ENCODE data around the gene REPS2.

REPS2 gene

DNA sequence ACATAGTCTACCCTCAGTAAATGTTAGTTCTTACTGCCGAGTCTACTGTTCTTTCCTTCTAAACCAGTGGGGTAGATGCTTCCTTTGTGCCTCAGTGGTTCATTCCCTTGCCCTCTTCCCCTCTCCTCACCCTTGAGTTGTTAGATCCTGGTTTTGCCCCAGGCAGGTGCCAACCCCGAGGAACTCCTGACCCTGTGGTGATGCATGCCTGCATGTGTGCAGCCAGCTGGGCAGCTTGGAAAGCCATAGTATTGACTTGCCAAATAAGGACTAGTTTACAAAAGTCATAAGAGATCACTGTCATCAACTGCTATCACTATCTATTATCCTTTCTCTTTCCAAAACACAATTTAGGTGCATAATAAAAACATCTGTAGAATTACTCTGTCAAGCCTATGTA lies 50.9 kb downstream of the REPS2 start:
- no peaks in the 10 kb centered on the region for H3K27me3 ChIP-seq (ENCODE audit: low read depth)
- no peaks in the 10 kb centered on the region for H3K36me3 ChIP-seq (replicated peaks)
- in situ Hi-C loops (cut with MboI; ENCODE audit: low sequenced_read_pairs) = no loop called here
- no peak for DNase-seq (ENCODE audit: low spot score in 2 of 2)
- H3K4me1 ChIP-seq = no peaks in the 10 kb centered on the region
- H3K9me3 ChIP-seq = no peaks in the 10 kb centered on the region
- H3K4me3 ChIP-seq = no peak overlapping the region

DNA sequence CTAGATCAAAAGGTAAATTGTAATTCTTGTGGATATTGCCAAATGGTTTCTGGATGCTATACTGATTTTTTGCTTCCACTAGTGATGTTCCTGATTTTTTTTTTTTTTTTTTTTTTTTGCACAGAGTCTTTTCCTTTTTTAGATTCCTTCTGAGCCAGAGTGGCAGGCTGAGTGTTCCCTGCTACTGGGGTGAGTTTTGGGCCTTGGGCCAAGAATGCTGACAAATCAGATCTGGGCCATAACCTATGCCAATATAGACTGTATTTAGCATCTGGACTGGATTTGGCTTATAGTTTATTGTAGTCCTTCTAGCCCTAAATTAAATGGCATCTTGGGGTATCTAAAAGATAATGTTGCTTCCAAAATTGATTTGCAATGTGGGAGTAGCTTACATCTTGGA lies 52.8 kb downstream of the REPS2 start:
- H3K27me3 ChIP-seq (ENCODE audit: low read depth) = no peaks in the 10 kb centered on the region

DNA sequence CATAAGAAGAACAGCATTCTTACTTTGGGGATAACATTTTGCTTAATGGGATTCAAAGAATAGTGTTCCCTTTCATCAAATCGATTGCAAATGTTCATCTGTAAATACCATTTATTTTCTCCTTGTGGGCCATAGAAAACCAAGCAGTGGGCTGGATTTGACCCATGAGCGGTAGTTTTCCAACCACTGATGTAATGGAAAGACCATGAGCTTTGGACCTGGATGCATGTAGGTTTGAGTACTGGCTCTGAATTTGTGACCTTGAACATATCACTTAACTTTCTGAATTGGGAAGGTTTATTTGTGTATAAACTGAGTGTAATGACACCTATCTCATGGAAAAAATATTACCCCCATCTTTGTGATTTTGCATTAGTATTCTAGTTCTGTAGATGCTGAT lies 54.3 kb downstream of the REPS2 start:
- no peaks in the 10 kb centered on the region for H3K9me3 ChIP-seq
- H3K4me3 ChIP-seq = no peak overlapping the region
- H3K27me3 ChIP-seq (ENCODE audit: low read depth) = no peaks in the 10 kb centered on the region
- H3K36me3 ChIP-seq (replicated peaks) = no peaks in the 10 kb centered on the region
- no peaks in the 10 kb centered on the region for H3K4me1 ChIP-seq
- in situ Hi-C loops (cut with MboI; ENCODE audit: low sequenced_read_pairs) = no loop called here
- no peak for DNase-seq (ENCODE audit: low spot score in 2 of 2)

More for the DNA sequence above, 52.8 kb downstream of the REPS2 start:
- Histone ChIP-seq H3K9me3 (no peaks in the 10 kb centered on the region), H3K4me1 (no peaks in the 10 kb centered on the region), H3K4me3 (no peak overlapping the region), H3K36me3 (replicated peaks) (no peaks in the 10 kb centered on the region)
- no peak for DNase-seq (ENCODE audit: low spot score in 2 of 2)
- in situ Hi-C loops (cut with MboI; ENCODE audit: low sequenced_read_pairs) = no loop called here

DNA sequence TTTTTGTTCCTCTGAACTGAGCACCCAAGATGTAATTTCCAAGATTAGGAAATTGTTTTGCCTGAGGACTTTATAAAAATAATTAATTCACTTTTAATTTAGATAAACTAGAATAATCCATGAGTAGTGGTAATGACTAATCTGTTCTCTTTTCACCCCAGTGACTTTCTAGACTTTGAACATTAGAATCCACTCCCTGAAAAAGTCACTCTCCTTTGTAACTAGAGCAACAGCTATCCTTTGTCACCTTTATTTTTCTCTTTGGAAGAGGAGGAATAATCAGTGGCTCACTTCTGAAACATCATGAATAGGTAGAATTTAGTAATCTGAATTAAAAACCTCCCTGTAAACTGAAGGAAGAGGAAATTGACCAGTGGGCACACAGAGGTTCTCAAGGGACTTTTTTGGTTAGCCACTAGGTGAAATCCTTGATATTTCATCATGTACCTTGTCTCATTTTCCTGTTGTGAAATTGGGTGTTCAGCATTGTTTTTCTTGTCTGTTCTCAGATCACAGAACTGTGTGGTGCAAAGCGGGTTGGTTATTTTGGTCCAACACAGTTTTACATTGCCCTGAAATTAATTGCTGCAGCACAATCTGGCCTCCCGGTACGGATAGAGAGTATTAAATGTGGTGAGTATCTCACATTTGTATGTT lies 59.4 kb downstream of the REPS2 start:
- Histone ChIP-seq H3K4me3 (no peak overlapping the region), H3K9me3 (no peaks in the 10 kb centered on the region), H3K36me3 (replicated peaks) (no peaks in the 10 kb centered on the region), H3K4me1 (no peaks in the 10 kb centered on the region), H3K27me3 (ENCODE audit: low read depth) (no peaks in the 10 kb centered on the region)
- DNase-seq (ENCODE audit: low spot score in 2 of 2) = no peak
- in situ Hi-C loops (cut with MboI; ENCODE audit: low sequenced_read_pairs) = no loop called here

DNA sequence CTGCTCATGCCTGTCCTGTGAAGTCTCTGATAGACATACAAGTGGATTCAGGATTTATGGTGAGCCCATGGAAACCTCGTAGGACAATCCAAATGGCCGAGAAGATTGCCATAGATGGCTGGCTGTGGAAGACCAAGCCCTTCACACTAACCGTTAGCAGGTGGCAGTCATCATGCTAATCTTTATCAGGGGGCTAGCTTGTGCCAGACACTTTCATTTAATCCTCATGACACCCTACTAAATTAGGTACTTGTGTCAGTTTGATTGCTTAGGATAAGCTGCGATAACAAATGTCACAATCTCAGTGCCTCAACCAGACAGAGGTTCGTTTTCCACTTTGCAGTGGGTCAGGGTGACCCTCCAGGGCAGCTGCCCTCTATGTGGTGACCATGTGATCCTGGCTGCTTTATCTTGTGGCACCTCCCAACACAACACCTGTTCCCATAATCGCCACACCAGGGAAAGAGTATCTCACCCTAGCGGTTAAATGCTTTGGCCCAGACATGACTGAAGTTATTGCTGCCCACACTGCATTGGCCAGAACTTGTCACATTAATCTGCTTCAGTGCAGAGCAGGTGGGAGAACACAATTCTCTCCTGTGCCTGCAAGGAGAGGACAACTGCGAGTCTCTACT lies 60.8 kb downstream of the REPS2 start:
- no peaks in the 10 kb centered on the region for H3K36me3 ChIP-seq (replicated peaks)
- H3K4me3 ChIP-seq = no peak overlapping the region
- no peaks in the 10 kb centered on the region for H3K4me1 ChIP-seq
- DNase-seq (ENCODE audit: low spot score in 2 of 2) = peak; percentile 19 to 56
- in situ Hi-C loops (cut with MboI; ENCODE audit: low sequenced_read_pairs) = no loop called here
- H3K9me3 ChIP-seq = no peaks in the 10 kb centered on the region
- no peaks in the 10 kb centered on the region for H3K27me3 ChIP-seq (ENCODE audit: low read depth)

DNA sequence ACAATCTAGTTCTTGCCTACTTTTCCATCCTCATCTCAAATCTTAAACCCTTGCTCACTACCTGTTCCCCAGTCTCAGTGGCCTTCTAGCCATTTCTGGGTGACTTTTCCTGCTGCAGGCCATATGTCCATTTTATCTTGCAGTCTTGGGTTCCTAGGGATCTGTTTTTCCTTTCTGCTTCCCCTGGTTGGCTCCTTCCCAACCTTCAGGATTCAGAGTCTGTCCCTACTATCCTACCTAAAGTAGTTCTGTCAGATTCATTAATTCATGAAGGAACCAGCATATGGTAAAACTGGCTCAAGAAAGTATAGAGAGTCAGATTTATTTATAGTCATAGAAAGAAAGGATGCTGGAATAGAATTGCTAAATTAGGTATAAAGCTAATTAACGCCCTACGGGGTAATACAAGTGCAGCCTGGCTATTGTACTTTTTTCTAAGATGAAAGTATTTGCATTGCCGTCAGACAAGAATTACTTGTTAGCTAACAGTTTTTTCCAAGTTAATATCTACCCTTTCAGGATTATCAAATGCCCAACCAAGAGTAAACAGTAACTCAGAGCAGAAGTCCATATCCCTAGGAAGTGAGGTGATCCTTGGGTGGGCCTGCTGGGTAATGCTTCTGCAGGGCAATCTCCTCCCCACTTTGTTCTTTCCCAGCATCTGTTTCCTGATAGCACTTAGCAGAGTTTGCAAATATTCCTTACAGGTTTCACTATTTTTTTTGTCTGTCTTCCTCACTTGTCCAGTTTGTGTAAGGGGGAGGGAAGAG lies 63.6 kb downstream of the REPS2 start:
- no peak for DNase-seq (ENCODE audit: low spot score in 2 of 2)
- in situ Hi-C loops (cut with MboI; ENCODE audit: low sequenced_read_pairs) = no loop called here
- H3K4me3 ChIP-seq = no peak overlapping the region
- H3K36me3 ChIP-seq (replicated peaks) = no peaks in the 10 kb centered on the region
- H3K4me1 ChIP-seq = no peaks in the 10 kb centered on the region
- H3K27me3 ChIP-seq (ENCODE audit: low read depth) = no peaks in the 10 kb centered on the region
- H3K9me3 ChIP-seq = no peaks in the 10 kb centered on the region

DNA sequence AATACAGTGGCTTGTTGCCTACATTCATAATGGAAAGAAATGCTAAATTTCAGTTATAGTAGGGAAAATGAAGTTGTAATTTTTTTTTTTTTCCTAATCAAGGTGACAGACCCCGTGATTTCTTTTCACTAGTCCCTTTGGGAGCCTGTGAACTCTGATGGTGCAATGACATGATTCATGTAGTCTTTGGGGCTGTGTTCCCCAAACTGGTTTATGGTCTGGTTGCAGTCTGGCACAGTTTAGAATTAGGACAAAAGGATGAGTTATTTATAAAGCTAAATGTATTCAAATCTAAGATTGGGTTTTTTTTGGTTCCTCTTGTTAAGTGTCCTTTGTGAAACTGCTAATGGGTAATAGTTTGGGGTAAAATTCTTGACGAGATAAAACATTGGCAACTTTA lies 66.0 kb downstream of the REPS2 start:
- in situ Hi-C loops (cut with MboI; ENCODE audit: low sequenced_read_pairs) = no loop called here
- Histone ChIP-seq H3K4me1 (no peaks in the 10 kb centered on the region), H3K4me3 (no peak overlapping the region), H3K36me3 (replicated peaks) (no peaks in the 10 kb centered on the region), H3K9me3 (no peaks in the 10 kb centered on the region), H3K27me3 (ENCODE audit: low read depth) (no peaks in the 10 kb centered on the region)
- DNase-seq (ENCODE audit: low spot score in 2 of 2) = no peak

DNA sequence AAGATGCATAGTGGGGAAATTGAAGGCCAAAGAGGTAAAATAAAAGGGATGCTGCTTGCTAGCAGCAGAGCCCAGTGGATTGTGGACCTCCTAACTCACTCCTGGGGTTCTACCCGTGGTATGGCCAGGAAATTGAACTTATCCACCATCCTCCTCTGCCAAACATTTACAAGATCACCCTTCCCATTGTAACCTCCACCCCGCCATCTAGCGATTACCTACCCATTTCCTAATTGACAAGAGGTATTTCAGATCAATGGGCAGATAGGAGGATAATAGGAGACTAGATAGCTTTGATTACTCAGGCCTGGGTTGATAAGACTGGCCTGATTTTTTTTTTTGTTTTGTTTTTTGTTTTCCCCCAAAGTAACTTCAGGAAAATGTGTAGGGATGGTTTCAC lies 67.8 kb downstream of the REPS2 start:
- in situ Hi-C loops (cut with MboI; ENCODE audit: low sequenced_read_pairs) = no loop called here
- Histone ChIP-seq H3K4me3 (no peak overlapping the region), H3K4me1 (0 out of 2 replicates have a peak, but pooled peaks cover 2% of the 10 kb centered on the region), H3K9me3 (no peaks in the 10 kb centered on the region), H3K27me3 (ENCODE audit: low read depth) (no peaks in the 10 kb centered on the region), H3K36me3 (replicated peaks) (no peaks in the 10 kb centered on the region)
- no peak for DNase-seq (ENCODE audit: low spot score in 2 of 2)

DNA sequence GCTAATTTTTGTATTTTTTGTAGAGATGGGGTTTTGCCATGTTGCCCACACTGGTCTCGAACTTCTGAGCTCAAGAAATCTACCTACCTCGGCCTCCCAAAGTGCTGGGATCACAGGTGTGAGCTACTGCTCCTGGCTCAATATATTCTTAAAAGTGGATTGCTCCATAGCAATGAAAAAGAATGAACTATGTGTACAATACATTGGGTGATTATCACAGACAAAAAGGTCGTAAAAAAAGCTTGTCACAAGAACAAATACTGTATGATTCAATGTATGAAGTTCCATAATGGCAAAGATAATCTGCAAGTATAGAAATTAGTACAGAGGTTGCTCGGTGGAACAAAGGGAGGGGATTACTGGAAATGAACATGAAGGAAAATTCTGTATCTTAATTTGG lies 70.7 kb downstream of the REPS2 start:
- in situ Hi-C loops (cut with MboI; ENCODE audit: low sequenced_read_pairs) = no loop called here
- H3K36me3 ChIP-seq (replicated peaks) = no peaks in the 10 kb centered on the region

DNA sequence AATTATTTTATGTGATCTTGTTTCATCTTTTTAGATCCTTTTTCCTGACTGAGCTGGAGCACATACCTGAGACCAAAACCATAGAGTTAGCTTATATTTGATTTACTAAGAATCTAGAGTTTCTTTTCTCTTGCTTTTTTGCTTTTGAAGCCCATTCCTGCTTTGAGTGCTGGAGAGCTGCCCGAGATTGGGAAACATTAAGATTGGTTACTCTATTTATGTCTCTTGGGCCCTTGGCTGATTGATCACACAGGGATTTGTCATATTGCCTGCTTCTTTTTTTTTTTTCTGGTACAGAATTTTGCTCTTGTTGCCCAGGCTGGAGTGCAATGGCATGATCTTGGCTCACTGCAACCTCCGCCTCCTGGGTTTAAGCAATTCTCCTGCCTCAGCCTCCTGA lies 73.9 kb downstream of the REPS2 start:
- H3K36me3 ChIP-seq (replicated peaks) = no peaks in the 10 kb centered on the region
- H3K27me3 ChIP-seq (ENCODE audit: low read depth) = no peaks in the 10 kb centered on the region
- H3K9me3 ChIP-seq = no peaks in the 10 kb centered on the region
- no peak overlapping the region for H3K4me3 ChIP-seq
- in situ Hi-C loops (cut with MboI; ENCODE audit: low sequenced_read_pairs) = loop anchor here (10.0 kb wide), 1 partner anchor 136 kb away; no protein-coding TSS in a partner anchor
- H3K4me1 ChIP-seq = 0 out of 2 replicates have a peak, but pooled peaks cover 2% of the 10 kb centered on the region
- no peak for DNase-seq (ENCODE audit: low spot score in 2 of 2)

More for the DNA sequence above, 70.7 kb downstream of the REPS2 start:
- Histone ChIP-seq H3K4me1 (0 out of 2 replicates have a peak, but pooled peaks cover 2% of the 10 kb centered on the region), H3K4me3 (no peak overlapping the region), H3K27me3 (ENCODE audit: low read depth) (no peaks in the 10 kb centered on the region), H3K9me3 (no peaks in the 10 kb centered on the region)
- peak in 1 of 2 experiments; percentile 20 for DNase-seq (ENCODE audit: low spot score in 2 of 2)

DNA sequence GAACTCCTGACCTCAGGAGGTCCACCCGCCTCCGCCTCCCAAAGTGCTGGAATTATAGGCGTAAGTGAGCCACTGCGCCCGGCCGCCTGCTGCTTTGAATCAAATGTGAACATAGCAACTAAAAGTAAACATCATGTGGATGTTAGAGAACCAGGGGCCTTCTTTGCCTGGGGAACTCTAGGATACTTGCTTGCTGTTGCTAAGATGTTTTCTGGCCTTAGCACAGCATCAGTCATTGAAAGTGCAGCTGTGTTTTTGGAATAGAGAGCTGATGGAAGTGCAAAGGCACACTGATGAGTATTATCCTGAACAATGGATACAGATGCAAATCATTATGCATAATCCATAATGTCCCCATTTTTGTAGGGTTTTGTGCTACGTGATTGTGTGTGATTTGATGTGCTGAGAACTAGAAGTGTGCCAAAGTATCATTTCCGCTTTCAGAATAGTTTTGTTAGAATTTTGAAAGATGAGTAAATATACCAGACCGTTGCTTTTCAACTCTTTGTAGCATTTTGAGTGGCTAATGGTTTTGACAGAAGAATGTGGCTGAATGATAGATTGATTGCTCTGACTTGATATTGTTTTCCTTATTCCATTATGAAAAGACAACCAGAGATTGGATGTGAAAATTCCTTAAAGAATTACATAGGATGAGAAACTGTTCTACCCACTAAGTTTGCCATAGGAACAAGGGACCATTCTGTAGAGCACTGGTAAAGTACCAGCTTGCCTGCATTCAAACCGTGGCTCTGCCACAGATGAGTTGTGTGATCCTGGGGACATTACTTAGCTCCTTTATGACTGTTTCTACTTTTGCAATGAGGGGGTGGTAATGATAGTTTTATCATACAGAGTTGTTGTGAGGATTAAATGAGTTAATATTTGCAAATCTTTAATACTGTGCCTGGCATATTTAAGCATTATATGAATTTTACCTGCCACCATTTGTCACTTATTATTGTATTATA lies 74.7 kb downstream of the REPS2 start:
- in situ Hi-C loops (cut with MboI; ENCODE audit: low sequenced_read_pairs) = loop anchor here (10.0 kb wide), 1 partner anchor 136 kb away; no protein-coding TSS in a partner anchor
- 0 out of 2 replicates have a peak, but pooled peaks cover 2% of the 10 kb centered on the region for H3K4me1 ChIP-seq
- no peaks in the 10 kb centered on the region for H3K27me3 ChIP-seq (ENCODE audit: low read depth)
- no peak for DNase-seq (ENCODE audit: low spot score in 2 of 2)
- H3K9me3 ChIP-seq = no peaks in the 10 kb centered on the region
- H3K36me3 ChIP-seq (replicated peaks) = no peaks in the 10 kb centered on the region
- H3K4me3 ChIP-seq = no peak overlapping the region

DNA sequence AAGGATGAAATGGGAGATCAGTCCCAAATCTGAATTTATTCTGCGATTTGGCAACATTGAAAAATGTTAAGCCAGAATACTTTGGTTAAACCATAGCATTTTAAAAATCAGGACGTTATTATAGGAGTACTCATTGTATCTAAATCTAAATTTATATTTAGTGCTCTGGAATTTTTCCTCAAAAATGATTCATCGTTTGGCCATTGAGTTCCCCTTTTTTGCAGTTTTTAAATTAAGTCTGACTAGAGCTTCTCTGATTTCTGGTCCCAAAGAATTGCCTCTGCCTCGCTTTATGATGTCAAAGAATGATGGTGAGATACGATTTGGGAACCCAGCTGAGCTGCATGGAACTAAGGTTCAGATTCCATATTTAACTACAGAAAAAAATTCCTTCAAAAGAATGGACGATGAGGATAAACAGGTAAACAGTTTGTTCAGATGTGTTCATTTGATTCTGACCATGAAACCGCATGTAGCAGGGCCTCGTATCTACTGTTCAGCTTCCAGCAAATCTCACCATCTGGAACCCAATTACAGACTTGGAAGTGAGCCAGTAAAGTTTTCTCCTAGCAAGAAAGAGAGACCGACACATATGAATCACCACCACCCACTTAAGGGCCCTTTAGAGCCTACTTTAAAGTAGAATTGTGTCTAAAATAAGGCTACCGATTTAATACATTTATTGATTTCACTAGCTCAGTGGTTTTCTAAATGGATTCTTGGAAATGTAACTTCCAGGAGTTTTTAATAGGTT lies 75.6 kb downstream of the REPS2 start:
- H3K9me3 ChIP-seq = no peaks in the 10 kb centered on the region
- no peaks in the 10 kb centered on the region for H3K27me3 ChIP-seq (ENCODE audit: low read depth)
- no peak for DNase-seq (ENCODE audit: low spot score in 2 of 2)
- in situ Hi-C loops (cut with MboI; ENCODE audit: low sequenced_read_pairs) = loop anchor here (10.0 kb wide), 1 partner anchor 137 kb away; no protein-coding TSS in a partner anchor
- no peaks in the 10 kb centered on the region for H3K36me3 ChIP-seq (replicated peaks)
- H3K4me3 ChIP-seq = no peak overlapping the region
- 0 out of 2 replicates have a peak, but pooled peaks cover 2% of the 10 kb centered on the region for H3K4me1 ChIP-seq
